GM18907 (cell line): ENCODE results near the gene PTPRB.
"Not testable (repeated sequence)": the region's sequence is repeated elsewhere in the genome, so short reads cannot be mapped to it uniquely, and the experiment has no call there.

Experiments used
- ATAC-seq: cut with Tn5 transposase; IDR thresholded peaks from one replicate; pipeline ENCODE4 v1.9.1; 2021; ENCODE audit warnings: mild to moderate bottlenecking, moderate library complexity; ENCODE audit not compliant: unreplicated experiment

Gene PTPRB

DNA sequence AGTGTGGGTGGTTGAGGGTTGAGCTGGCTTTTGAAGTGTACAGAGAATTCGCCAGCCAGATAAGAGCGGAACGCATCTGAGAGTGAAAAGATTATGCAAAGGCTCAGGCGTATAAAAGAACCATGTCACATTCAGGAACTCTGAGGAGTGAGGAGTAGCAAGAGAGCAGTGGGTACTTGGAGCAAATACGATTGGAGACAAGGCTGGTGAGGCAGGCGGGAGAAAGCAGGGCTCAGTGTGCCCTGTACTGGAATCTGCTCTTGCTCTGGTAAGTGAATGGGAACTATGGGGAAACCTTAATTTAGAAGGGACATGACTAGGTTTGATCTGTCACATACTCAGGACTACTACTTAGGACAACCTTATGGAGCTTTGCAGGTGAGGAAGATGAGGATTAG is 87.0 kb downstream of the PTPRB start:
- ATAC-seq = no peak

DNA sequence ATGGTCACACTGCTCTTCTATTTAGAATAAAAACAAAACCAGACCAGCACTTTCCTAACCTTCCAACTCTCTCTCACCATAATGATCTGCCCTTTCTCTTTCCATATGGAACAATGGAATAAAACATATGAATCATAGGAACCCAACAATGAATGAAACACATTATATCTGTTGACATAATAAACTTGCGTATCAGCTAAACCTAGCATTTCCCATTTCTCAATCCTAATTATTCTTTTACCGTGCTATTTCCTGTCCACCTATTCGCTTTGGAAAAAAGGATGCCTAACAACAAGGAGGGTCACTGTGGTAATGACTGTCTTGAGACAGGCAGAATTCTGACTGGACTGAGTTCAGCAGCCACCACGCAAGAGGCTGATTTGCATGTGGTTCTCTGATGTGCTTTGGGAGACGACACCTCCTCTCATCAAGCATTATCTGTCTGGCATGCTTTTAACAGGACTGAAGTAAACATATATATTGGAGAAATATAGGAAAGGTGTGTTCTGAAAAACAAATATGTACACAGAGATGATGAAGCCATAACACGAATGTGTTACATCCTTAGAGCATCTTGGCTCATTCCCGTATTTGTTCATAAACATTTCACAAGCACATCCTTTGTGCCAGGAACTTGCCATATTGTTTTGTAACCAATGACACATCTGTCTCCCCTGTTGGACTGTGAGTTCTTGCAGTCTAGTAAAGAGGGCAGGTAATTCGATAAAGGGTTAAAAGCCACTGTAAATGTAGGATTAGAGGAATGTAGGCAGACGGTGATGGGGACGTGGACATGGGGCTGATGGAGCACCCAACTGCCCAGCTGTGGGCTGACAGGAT is 87.7 kb downstream of the PTPRB start:
- ATAC-seq = no peak

DNA sequence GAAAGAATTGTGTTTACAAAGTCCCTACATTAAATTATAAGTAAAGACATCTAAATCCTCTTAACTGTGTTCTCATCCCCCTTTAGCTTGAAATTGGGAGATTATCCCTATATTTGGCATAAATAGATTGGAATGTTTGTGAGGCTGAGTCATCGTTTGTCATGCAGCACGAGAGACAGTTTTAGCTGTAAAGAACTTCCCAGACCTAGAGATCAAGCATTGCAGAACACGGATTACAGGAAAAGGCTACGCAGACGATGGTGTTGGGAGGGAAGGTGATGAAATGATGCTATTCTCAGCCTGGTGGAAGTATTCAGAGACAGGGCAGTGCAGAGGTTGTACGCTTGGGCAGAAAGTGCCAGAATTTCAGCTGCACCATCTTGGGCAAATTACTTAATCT is 93.8 kb downstream of the PTPRB start:
- ATAC-seq = no peak

DNA sequence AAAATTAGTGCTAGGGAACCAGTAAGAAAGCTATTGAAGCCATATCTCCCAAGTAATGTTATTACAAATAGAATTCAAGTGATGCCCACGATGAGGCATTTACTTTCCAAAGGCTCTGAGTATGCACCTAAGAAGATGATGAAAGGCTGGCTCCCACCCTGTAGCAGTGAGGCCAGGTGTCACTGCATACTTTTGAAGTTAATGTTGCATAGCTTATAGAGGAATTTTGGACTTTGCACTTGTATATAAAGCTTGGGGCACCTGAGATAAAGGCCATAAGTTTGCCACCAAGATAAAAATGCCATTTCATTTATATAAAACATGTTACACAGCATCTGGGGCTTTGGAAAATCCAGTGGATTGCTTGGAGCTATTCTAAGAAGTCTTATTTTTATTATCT is 96.2 kb downstream of the PTPRB start:
- no peak for ATAC-seq

DNA sequence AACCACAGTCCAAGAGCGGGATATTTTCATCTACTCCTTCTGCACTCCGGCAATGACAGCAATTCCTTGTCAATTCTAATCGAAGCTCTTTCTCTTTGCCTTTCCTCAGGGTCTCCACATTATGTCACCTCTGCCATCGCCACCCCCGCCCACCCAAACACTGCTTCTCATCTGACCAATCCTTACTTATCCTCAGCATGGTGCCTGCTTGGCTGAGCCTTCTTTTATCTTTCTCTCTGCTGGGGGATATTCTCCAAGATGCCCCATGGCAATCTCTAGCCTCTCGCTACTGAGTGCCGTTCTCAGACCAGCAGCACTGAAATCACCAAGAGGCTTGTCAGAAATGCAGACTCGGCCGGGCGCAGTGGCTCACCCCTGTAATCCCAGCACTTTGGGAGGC is 100.6 kb downstream of the PTPRB start:
- ATAC-seq = no peak

DNA sequence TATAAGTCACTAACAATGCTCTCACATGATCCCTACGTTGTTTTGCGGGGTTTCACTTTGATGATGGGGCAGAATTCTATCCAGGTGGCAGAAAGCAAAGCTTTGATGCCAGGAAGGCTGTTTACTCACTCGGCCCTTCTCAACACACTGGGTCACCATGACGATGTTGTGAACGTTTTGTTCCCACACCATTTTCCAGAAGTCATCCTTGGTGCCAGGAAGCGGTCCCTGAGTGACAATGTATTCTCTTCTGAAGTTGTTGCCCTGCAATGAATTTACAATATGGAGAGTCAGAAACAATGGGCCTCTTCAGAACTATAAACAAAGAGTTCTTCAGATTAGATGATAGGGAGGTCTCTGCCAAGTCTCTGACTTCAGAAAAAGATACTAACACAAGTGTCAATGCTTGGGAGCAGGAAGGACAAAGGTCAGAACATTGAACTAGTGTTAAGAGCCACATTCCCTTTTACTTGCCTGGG is 101.3 kb downstream of the PTPRB start:
- ATAC-seq = no peak

DNA sequence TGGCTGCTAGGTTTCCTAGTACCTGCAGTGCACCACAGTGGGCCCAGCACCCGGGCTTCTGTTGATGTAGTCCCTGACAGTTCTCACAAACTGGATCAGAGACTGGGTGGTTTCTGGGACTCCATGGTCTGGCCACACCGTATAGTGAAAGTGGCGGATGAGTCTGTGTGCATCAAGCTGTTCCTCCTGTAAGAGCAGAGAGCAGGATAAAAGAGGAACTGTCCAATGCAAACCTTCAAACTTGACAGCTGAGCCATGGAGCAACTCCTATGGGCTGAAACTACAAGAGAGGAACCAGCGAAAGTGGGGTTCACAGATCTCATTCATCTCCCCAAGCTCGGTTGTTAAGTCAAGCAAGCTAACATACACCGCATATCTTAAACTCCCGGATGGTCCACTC is 102.8 kb downstream of the PTPRB start:
- ATAC-seq = no peak

DNA sequence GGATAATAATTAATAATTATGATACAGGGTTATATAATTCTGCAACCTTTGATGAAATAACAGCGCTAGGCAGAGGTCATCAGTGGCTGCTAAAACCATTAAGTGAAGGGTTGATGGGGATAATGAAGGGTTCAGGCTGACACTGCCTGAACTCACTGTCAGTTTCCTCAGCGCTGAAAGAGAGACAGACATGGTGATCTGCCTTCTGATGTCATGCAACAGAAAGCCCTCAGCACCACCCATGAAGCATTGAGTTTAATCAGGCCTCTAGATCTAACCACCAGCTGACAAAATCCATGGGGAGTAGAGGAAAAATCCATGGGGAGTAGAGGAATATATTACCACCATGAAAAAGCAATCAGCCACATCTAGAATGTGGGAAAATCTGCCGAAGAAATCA is 107.6 kb downstream of the PTPRB start:
- no peak for ATAC-seq

DNA sequence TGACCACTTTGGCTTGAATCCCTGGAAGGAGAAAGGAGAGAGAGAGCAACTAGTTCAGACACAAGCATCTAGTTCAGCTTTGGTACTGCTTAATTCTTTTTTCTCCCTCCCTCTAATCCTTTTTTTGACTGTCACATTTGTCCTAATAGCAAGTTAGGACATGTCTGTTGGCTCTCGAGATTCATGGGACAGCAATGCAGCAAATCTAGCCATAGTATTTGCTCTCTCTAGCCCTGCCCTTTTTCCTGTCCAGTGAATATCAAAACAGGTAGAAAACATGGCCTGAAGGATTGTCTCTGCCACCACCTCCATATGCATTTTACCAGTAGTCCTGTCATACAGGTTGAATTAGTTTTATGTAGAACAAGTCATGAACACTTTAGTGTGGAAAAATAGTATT is 116.4 kb downstream of the PTPRB start:
- no peak for ATAC-seq

DNA sequence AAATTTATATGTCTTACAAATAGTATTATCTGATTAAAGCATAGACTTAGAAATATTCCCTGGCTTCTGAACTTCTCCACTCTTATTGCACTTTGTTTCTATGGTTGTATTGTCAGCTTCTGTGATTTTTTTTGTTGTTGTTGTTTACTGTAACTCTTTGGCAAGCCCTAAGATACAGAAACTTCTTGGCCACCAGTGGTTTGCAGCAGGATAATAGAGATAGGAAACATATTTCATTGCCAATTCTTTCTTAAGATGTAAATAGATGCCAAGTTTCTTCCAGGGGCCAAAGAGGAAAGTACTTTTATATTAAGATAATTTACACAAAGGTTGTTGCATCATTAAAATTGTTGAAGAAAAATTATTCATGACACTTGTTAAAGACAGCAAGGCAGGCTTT is 123.8 kb downstream of the PTPRB start:
- ATAC-seq = no peak

DNA sequence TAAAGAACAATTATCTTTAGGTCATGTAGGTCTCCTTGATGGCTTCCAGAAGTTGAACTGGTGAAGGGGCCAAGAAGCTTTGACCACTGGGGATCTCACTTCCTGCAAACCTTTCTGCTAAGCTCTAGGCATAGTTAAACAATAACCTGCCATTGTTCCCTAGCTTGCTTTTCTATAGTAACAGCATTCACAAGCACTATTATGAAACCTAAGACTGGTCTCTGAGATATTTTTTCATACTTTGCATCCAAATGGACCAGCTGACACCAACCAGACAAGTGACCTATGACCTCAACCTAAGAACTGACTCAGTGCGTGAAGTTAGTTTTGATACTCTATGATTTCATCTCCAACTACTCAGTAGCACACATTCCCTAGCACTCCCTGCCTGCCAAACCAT is 129.1 kb downstream of the PTPRB start:
- ATAC-seq = peak; percentile 96

DNA sequence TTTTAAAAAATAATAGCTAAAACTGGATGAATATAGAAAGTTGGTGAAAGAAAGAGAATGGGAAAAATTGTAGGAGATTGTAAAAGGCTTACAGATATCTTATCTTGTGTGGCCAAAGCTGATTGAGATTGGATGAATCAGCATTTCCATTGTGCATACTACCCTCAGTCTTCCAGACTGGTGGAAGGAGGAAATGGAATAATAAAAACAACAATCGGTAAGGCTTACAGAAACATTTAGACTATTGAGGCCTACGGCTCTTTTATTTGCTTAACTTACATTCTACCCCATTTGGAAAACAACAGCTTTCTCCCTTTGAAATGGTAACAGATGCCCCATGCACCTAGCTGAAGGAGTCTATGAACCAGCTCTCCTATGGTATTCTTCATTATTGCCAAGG is 129.8 kb downstream of the PTPRB start:
- no peak for ATAC-seq

DNA sequence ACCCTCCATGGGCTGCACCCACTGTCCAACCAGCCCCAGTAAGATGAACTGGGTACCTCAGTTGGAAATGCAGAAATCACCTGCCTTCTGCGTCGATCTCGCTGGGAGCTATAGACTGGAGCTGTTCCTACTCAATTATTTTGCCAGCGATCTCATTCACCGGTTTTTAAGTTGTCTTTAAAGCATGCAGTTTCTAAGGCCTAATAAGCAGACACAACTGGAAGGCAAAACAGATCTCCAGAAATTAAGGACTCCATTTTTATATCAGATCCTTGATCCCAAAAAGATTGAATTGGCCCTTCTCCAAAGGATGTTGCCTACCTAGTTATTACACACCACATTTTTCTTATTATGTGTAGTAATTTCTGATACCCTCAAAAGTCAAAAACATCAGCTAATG is 139.7 kb downstream of the PTPRB start:
- no peak for ATAC-seq

DNA sequence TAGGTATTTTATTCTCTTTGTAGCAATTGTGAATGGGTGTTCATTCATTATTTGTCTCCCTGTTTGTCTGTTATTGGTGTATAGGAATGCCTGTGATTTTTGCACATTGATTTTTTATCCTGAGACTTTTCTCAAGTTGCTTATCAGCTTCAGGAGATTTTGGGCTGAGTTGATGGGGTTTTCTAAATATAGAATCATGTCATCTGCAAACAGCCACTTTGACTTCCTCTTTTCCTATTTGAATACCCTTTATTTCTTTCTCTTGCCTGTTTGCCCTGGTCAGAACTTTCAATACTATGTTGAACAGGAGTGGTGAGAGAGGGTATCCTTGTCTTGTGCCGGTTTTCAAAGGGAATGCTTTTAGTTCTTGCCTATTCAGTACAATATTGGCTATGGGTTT is 144.3 kb downstream of the PTPRB start:
- ATAC-seq = not testable (repeated sequence)

DNA sequence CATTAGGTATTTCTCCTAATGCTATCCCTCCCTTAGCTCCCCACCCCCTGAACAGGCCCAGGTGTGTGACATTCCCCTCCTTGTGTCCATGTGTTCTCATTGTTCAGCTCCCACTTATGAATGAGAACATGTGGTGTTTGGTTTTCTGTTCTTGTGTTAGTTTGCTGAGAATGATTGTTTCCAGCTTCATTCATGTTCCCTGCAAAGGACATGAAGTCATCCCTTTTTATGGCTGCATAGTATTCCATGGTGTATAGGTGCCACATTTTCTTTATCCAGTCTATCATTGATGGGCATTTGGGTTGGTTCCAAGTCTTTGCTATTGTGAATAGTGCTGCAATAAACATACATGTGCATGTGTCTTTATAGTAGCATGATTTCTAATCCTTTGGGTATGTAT is 146.3 kb downstream of the PTPRB start:
- not testable (repeated sequence) for ATAC-seq

DNA sequence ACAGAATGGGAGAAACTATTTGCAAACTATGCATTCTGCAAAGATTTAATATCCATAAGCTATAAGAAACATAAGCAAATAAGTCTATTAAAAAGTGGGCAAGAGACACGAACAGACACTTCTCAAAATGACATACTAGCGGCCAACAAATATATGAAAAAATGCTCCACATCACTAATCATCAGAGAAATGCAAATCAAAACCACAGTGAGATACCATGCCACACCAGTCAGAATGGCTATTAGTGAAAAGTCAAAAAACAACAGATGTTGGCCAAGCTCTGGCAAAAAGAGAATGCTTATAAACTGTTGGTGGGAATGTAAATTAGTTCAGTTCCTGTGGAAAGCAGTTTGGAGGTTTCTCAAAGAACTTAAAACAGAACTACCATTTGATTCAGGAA is 149.8 kb downstream of the PTPRB start:
- ATAC-seq = peak; percentile 62

DNA sequence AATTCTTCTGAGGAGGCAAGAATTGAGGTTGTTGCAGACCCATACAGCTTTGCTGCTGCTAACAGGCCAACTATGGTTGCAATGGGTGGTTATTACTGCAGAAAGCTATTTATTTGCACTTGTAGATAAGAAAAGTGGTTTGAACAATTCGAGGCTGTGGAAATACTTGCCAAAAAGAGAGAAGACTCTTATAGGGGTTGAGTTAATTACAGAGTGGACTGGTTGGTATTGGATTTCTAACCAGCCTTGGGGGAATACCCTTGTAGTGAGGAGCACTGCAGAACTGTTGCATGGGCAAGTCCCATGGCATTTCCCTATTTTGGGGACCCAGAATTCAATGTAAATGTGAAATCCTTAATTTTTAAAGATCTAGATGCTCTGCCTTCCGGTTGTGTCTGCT is 150.6 kb downstream of the PTPRB start:
- no peak for ATAC-seq

DNA sequence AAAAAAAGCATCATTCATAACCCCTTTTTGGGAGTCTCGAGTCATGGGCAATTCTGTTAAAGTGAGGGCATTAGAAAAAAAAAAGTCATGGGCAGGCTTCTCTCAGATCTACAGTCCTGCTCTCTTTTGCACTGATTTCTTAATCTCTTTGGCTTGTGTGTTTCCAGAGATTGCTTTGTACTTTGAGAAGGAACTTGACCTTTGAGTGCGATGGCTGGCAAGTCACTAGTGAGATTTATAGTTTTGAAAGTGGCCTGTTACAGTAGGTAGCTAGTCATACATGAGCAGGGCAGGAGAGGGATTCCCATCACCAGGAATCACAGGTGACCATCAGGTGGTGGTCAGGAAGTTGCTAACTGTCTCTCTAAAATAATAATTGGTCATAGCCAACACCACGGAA is 151.5 kb downstream of the PTPRB start:
- ATAC-seq = no peak

DNA sequence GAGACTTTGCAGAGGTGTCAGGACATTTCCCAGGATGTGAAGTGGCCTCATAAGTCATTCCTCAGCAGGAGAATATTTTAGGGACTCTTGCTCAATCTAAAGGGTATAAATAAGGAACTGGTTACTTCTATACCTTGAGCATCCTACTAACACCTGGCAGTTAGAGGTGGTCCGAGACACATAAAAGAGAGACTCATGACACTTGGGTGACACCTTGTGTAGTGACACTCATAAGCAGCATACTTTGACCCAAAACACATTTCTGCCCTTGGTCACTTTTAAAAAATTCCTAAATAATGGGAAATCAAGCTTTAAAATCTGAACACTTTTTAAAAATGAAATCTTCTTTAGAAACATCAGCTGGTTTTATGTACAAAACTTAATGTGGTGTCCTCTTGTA is 152.8 kb downstream of the PTPRB start:
- no peak for ATAC-seq

DNA sequence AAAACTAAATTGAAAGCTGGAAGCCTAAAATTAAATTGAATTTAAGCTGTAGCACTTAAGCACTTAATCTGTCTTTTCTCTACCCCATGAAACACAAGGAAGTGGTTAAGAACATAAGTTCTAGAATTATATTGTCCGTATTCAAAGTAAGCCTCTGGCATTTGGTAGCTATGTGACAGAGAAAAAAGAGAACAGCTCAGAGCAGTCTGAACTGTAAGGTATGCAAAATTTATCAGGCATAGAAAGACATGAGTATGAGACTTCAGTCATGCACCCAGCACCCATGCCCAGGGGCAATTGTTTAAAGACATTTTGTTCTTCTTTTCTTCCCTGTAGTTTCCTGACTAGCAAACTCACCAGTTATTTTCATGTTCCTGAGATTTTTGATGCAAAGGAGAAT is 154.5 kb downstream of the PTPRB start:
- no peak for ATAC-seq

DNA sequence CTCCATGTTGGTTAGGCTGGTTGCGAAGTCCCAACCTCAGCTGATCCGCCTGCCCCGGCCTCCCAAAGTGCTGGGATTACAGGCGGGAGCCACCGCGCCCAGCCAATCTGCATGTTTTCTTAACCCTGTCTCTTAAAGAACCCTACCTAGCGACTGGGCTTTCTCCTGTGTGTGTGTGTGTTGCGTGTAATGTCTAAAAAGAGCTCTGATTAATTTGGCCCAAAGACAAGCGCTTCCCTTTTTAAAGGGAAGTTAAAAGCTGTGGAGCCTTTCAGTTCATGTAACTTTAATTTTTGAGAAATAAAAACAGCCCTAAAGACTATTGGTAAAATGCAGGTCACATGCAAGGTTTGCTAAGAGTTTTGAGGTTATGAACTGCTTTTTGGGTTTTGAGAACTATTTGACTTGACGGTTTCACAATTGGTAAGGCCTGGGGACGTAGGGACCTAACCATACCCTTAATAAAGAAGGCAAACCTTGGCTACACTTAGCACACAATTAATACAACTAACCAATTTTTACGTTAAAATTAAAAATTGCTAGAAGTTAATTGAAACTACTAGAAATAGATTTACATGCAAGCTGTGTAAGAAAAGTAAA is 167.9 kb downstream of the PTPRB start:
- no peak for ATAC-seq

DNA sequence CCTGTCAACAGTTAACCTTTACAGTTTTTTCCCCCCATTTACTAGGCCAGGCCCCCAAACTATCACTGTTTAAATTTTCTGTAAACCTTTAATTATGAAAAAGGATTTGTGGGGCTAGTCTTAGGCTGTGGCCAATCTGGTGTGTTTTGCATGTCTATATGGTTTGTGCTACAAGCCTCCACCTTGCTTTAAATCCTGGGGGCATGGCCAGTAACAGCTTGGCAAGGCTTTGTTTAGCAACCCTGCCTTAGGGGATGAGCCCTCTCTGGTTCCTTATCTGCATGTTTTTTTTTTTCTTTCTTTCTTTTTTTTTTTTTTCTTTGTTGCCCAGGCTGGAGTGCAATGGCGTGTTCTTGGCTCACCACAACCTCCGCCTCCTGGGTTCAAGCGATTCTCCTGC is 168.5 kb downstream of the PTPRB start:
- no peak for ATAC-seq
